Testis (tissue), 3 donors: ENCODE data around the gene CC2D1B. TPM values are rescaled to one million over a fixed set of nuclear protein-coding genes. Genes with fewer than 3 reads are reported as not detected.

Source experiments
- DNase-seq: peaks from one replicate; pipeline ENCODE4 v3.0.0-alpha.2; 2019
- H3K27ac ChIP-seq, 2 donors: fragments of 200-600 bp; sonication (generic); one replicate each; pipeline ENCODE4 v1.5.1; 2019
- H3K27me3 ChIP-seq: fragments of 200-600 bp; sonication (generic); one replicate; pipeline ENCODE4 v1.5.1; 2019
- H3K36me3 ChIP-seq: fragments of 200-600 bp; sonication (generic); one replicate; pipeline ENCODE4 v1.5.1; 2017; ENCODE audit warnings: low read depth; ENCODE audit errors: missing control alignments
- H3K4me1 ChIP-seq: fragments of 200-600 bp; sonication (generic); one replicate; pipeline ENCODE4 v1.5.1; 2019
- H3K4me3 ChIP-seq, 2 donors: fragments of 200-600 bp; sonication (generic); one replicate each; pipeline ENCODE4 v1.5.1; 2017 to 2019
- H3K9me3 ChIP-seq: fragments of 200-600 bp; sonication (generic); one replicate; pipeline ENCODE4 v1.5.1; 2017
- CTCF ChIP-seq, 3 experiments: fragments of 450-650 bp in 2 of 3; fragments of 200-600 bp in 1 of 3; sonication (generic) in 1 of 3; IDR thresholded peaks; one replicate each; pipeline ENCODE4 v1.5.1; 2016 to 2019; ENCODE audit warnings: antibody characterized with exemption in 3 of 3, mild to moderate bottlenecking in 2 of 3, moderate library complexity in 1 of 3
- POLR2A ChIP-seq: fragments of 450-650 bp; IDR thresholded peaks from one replicate; pipeline ENCODE4 v1.6.1; 2017; ENCODE audit warnings: antibody characterized with exemption, mild to moderate bottlenecking, moderate library complexity
- WGBS, 2 donors: methylation state at CpG; one replicate each; pipeline ENCODE4 v1.1.5; 2018; 5-methylcytosine and 5-hydroxymethylcytosine counted together
- intact Hi-C: fragments of 100-400 bp; cut with DNase I; formaldehyde crosslinking; loops from one replicate; pipeline ENCODE4 v1.15.1; 2023; ENCODE audit warnings: low total_unique reads
- polyA plus RNA-seq: library from polyadenylated mRNA; stranded (reverse); fragments of 350-450 nt; fragmentation: Illumina TruSeq; extraction: RNeasy Lipid Tissue Mini Kit (QIAGEN cat#74804); gene quantifications from one replicate; pipeline ENCODE4 v1.2.3, GENCODE V29; 2014; ENCODE audit warnings: low read depth, low replicate concordance; ENCODE audit not compliant: insufficient read depth
- total RNA-seq, 2 donors: library from RNA; depleted of rRNA; stranded (reverse); fragments of >200 nt; gene quantifications; one replicate each; pipeline ENCODE4 v1.2.3, GENCODE V29; 2016

Gene CC2D1B
- total and polyA plus RNA-seq, 3 donors from 2014 or later, result 37.0 to 62.0 (median 51.0) TPM

DNA sequence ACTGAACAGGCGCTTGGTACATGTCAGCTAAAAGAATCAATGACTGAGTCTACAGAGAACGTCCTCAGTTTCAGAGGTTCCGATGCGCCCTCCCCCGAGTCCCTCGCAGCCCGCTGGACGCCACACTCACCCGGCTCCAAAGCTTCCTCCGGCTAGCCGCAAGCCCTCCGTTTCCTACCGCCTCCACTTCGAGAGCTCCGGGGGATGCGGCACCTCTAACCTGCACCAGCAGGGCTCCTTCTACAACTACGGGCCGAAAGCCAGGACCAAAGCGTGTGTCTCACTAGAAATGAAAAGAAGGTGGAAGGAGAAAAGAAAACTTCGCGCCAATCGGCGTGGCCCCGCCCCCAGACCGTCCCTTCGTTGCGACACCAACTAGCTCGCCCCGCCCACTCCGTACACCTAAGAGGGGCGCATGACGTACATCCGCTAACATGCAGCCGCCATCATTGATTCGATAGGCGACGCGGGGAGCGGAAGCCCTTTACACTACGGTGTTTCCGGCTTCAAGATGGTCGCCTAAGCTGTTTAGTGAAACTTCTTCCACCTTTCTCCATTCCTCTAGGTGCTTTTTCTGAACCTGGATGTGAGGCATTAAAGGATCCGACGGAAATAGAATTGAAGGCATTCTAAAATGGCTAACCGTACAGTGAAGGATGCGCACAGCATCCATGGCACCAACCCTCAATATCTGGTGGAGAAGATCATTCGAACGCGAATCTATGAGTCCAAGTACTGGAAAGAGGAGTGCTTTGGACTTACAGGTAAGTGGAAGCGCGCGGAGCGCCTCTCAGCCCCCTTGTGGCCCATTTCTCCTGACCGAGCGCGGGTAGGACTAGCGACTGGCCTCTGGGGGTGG lies 38.3 kb upstream of the CC2D1B start, which contains the start of the genes ORC1 and PRPF38A:
TSS of gene ORC1 (minus strand) at position 308 of the 859 bp plus-strand sequence. CDS start 2,200 bp downstream, outside the sequence.
TSS of gene PRPF38A (plus strand) at position 487 of the 859 bp plus-strand sequence. CDS start at position 635, 148 bp downstream.
- no peaks in the 10 kb centered on the region for H3K27me3 ChIP-seq
- H3K4me1 ChIP-seq, result peaks cover 18% of the 10 kb centered on the region
- H3K4me3 ChIP-seq, result peak within 1 kb of the TSS; percentile 88 to 99
- TF ChIP-seq CTCF (IDR thresholded peaks at IDR 0.05) (peak in 2 of 3 experiments; percentile 53 to 59), POLR2A (no peak)
- peak within 1 kb of the TSS; percentile 91 to 95 for H3K27ac ChIP-seq
- intact Hi-C loops, result no loop called here
- peak; percentile 100 for DNase-seq
- WGBS, 2 donors, result 0% methylated on average over 53 to 57 of the region's 57 CpGs
- no peaks in the 10 kb centered on the region for H3K9me3 ChIP-seq
- H3K36me3 ChIP-seq, result no peaks in the 10 kb centered on the region

- no peaks in the 10 kb centered on the region for H3K36me3 ChIP-seq
- H3K9me3 ChIP-seq, result no peaks in the 10 kb centered on the region
- peak overlapping the region; percentile 2 to 91 for H3K27ac ChIP-seq
- intact Hi-C loops, result no loop called here
- H3K4me1 ChIP-seq, result peaks cover 18% of the 10 kb centered on the region
- TF ChIP-seq POLR2A, result no peak
- no peak for TF ChIP-seq CTCF (IDR thresholded peaks at IDR 0.05)
- H3K27me3 ChIP-seq, result no peaks in the 10 kb centered on the region
- peak overlapping the region; percentile 88 to 99 for H3K4me3 ChIP-seq
- 1 to 2% methylated on average over 16 of the region's 16 CpGs for WGBS, 2 donors
- peak; percentile 16 for DNase-seq
These were observed 37.6 kb upstream of the CC2D1B start for GRCh38 chr1:52403566-52404115.

- Histone ChIP-seq H3K27me3 (no peaks in the 10 kb centered on the region), H3K36me3 (no peaks in the 10 kb centered on the region)
- intact Hi-C loops, result no loop called here
These were observed 36.8 kb upstream of the CC2D1B start for GRCh38 chr1:52402860-52403240.

GRCh38 chr1:52400131-52400530 lies 34.1 kb upstream of the CC2D1B start:
- Histone ChIP-seq H3K27me3 (no peaks in the 10 kb centered on the region), H3K27ac (no peak overlapping the region), H3K9me3 (no peaks in the 10 kb centered on the region), H3K36me3 (no peaks in the 10 kb centered on the region), H3K4me1 (peaks cover 8% of the 10 kb centered on the region), H3K4me3 (no peak overlapping the region)
- 94 to 98% methylated on average over 6 of the region's 6 CpGs for WGBS, 2 donors
- DNase-seq, result no peak
- no peak for TF ChIP-seq CTCF (IDR thresholded peaks at IDR 0.05)
- TF ChIP-seq POLR2A, result no peak
- intact Hi-C loops, result no loop called here

More at GRCh38 chr1:52402860-52403240, 36.8 kb upstream of the CC2D1B start:
- DNase-seq, result no peak
- no peak for TF ChIP-seq POLR2A
- TF ChIP-seq CTCF (IDR thresholded peaks at IDR 0.05), result no peak
- Histone ChIP-seq H3K4me3 (no peak overlapping the region), H3K27ac (no peak overlapping the region), H3K9me3 (no peaks in the 10 kb centered on the region), H3K4me1 (peaks cover 18% of the 10 kb centered on the region)
- 39 to 53% methylated on average over 3 of the region's 3 CpGs for WGBS, 2 donors
